ENCODE measurements around the gene CTSF. TPM values are rescaled to one million over a fixed set of nuclear protein-coding genes. Genes with fewer than 3 reads are reported as not detected.

CTSF gene
- polyA plus RNA-seq, 1 donor (not counting 4 experiments of a cell fraction or from before 2014, with no cell fraction given), result 3.2 TPM

GRCh38 chr11:66524304-66525040 is 43.9 kb downstream of the CTSF start:
- Histone ChIP-seq H3K4me2 (ENCODE audit: control insufficient read depth, extremely low read depth, insufficient read depth, low read depth, low read length) (no peak overlapping the region), H3K27ac (ENCODE audit: control insufficient read depth, insufficient read depth, low read length) (no peak overlapping the region), H3K9me1 (ENCODE audit: control insufficient read depth, extremely low read depth, insufficient read depth, low read length) (no peaks in the 10 kb centered on the region), H3K27me3 (ENCODE audit: control insufficient read depth, extremely low read depth, insufficient read depth, low read length) (no peaks in the 10 kb centered on the region), H3K9me3 (ENCODE audit: control insufficient read depth, low read depth, low read length) (no peaks in the 10 kb centered on the region), H3K9ac (ENCODE audit: control insufficient read depth, extremely low read depth, insufficient read depth, low read length) (no peak overlapping the region), H3K4me3 (ENCODE audit: control insufficient read depth in 2 of 3, extremely low read depth in 1 of 3, insufficient read depth in 2 of 3, low read depth in 1 of 3, low read length in 3 of 3) (no peak overlapping the region), H4K20me1 (ENCODE audit: control insufficient read depth, extremely low read depth, insufficient read depth, low read length) (no peaks in the 10 kb centered on the region), H3K4me1 (ENCODE audit: control insufficient read depth, extremely low read depth, insufficient read depth, low read length) (no peaks in the 10 kb centered on the region), H3K36me3 (ENCODE audit: control insufficient read depth in 2 of 2, extremely low read depth in 1 of 2, insufficient read depth in 2 of 2, low read length in 2 of 2) (peaks cover 10 to 18% of the 10 kb centered on the region in 2 experiments), H2AFZ (ENCODE audit: control insufficient read depth, low read length) (no peak overlapping the region), H3K79me2 (ENCODE audit: control insufficient read depth, insufficient read depth, low read length) (no peaks in the 10 kb centered on the region)
- FAIRE-seq (no peak), DNase-seq (ENCODE audit: low read depth, low spot score) (no peak)
- dilution Hi-C loops (cut with MboI; ENCODE audit: extremely low pct_ligation_motif_present, low sequenced_read_pairs), result no loop called here
- no peak for TF ChIP-seq CTCF (optimal IDR thresholded peaks at IDR 0.05 in 1 of 3, IDR thresholded peaks at IDR 0.05 in 1 of 3, conservative IDR thresholded peaks at IDR 0.05 in 1 of 3; ENCODE audit: extremely low read depth in 1 of 3, insufficient read depth in 2 of 3, low read length in 3 of 3)
- no peak for TF ChIP-seq EZH2 (IDR thresholded peaks at IDR 0.05; ENCODE audit: low read length)

- Histone ChIP-seq H3K9me1 (ENCODE audit: control insufficient read depth, extremely low read depth, insufficient read depth, low read length) (no peaks in the 10 kb centered on the region), H2AFZ (ENCODE audit: control insufficient read depth, low read length) (no peak overlapping the region), H3K4me3 (ENCODE audit: control insufficient read depth in 2 of 3, extremely low read depth in 1 of 3, insufficient read depth in 2 of 3, low read depth in 1 of 3, low read length in 3 of 3) (no peak overlapping the region), H3K9ac (ENCODE audit: control insufficient read depth, extremely low read depth, insufficient read depth, low read length) (no peak overlapping the region), H3K4me2 (ENCODE audit: control insufficient read depth, extremely low read depth, insufficient read depth, low read depth, low read length) (no peak overlapping the region), H4K20me1 (ENCODE audit: control insufficient read depth, extremely low read depth, insufficient read depth, low read length) (no peaks in the 10 kb centered on the region), H3K9me3 (ENCODE audit: control insufficient read depth, low read depth, low read length) (no peaks in the 10 kb centered on the region), H3K27ac (ENCODE audit: control insufficient read depth, insufficient read depth, low read length) (no peak overlapping the region), H3K79me2 (ENCODE audit: control insufficient read depth, insufficient read depth, low read length) (no peaks in the 10 kb centered on the region), H3K36me3 (ENCODE audit: control insufficient read depth in 2 of 2, extremely low read depth in 1 of 2, insufficient read depth in 2 of 2, low read length in 2 of 2) (peaks cover 12 to 17% of the 10 kb centered on the region in 2 experiments), H3K4me1 (ENCODE audit: control insufficient read depth, extremely low read depth, insufficient read depth, low read length) (no peaks in the 10 kb centered on the region), H3K27me3 (ENCODE audit: control insufficient read depth, extremely low read depth, insufficient read depth, low read length) (no peaks in the 10 kb centered on the region)
- FAIRE-seq (no peak), DNase-seq (ENCODE audit: low read depth, low spot score) (no peak)
- dilution Hi-C loops (cut with MboI; ENCODE audit: extremely low pct_ligation_motif_present, low sequenced_read_pairs), result no loop called here
- TF ChIP-seq CTCF (optimal IDR thresholded peaks at IDR 0.05 in 1 of 3, IDR thresholded peaks at IDR 0.05 in 1 of 3, conservative IDR thresholded peaks at IDR 0.05 in 1 of 3; ENCODE audit: extremely low read depth in 1 of 3, insufficient read depth in 2 of 3, low read length in 3 of 3), result no peak
- no peak for TF ChIP-seq EZH2 (IDR thresholded peaks at IDR 0.05; ENCODE audit: low read length)
These were observed 44.8 kb downstream of the CTSF start for GRCh38 chr11:66523611-66524010.

Small RNAs within 50 kb of the gene (small RNA-seq; reads per million reads assigned to genes)
- gene RNU4-39P (ENCODE audit: insufficient read length in 3 of 3, low read depth in 3 of 3, low replicate concordance in 1 of 3), result 0 to 0.25 (median 0) reads per million in 3 experiments

Other genes with a start within 250 kb of the CTSF start
- gene RIN1, start 232.2 kb downstream of the CTSF start, polyA plus RNA-seq, result 10.6 to 18.6 TPM (median 16.1 TPM) in 3 replicates
- gene BRMS1, start 223.5 kb downstream of the CTSF start, polyA plus RNA-seq, result 61.4 to 65.8 TPM (median 64.8 TPM) in 3 replicates
- 5.2 to 6.0 TPM (median 5.7 TPM) in 3 replicates for gene B4GAT1, start 221.0 kb downstream of the CTSF start, polyA plus RNA-seq
- gene SLC29A2, start 196.8 kb downstream of the CTSF start, polyA plus RNA-seq, result 1.3 to 2.7 TPM (median 1.7 TPM) in 3 replicates
- 0.03 TPM in 1 of 3 replicates, not detected in the others for gene NPAS4, start 147.6 kb downstream of the CTSF start, polyA plus RNA-seq
- 31.1 to 51.7 TPM (median 43.9 TPM) in 3 replicates for gene MRPL11, start 129.8 kb downstream of the CTSF start, polyA plus RNA-seq
- 2.1 to 3.2 TPM (median 2.8 TPM) in 3 replicates for gene PELI3, start 101.7 kb downstream of the CTSF start, polyA plus RNA-seq
- 57.9 to 75.1 TPM (median 64.5 TPM) in 3 replicates for gene DPP3, start 88.2 kb downstream of the CTSF start, polyA plus RNA-seq
- 11.7 to 14.6 TPM (median 14.6 TPM) in 3 replicates for gene BBS1, start 58.0 kb downstream of the CTSF start, polyA plus RNA-seq
- gene ZDHHC24, start 22.6 kb downstream of the CTSF start, polyA plus RNA-seq, result 4.8 to 8.2 TPM (median 5.9 TPM) in 3 replicates
- not detected in 3 replicates for gene ACTN3, start 21.7 kb downstream of the CTSF start, polyA plus RNA-seq
- gene CCDC87, start 24.5 kb upstream of the CTSF start, polyA plus RNA-seq, result 0.04 to 0.09 TPM (median 0.07 TPM) in 3 replicates
- gene CCS, start 24.6 kb upstream of the CTSF start, polyA plus RNA-seq, result 17.6 to 22.7 TPM (median 21.3 TPM) in 3 replicates
- gene RBM14, start 48.0 kb upstream of the CTSF start, polyA plus RNA-seq, result 10.5 to 23.8 TPM (median 16.6 TPM) in 3 replicates
- 153 to 190 TPM (median 171 TPM) in 3 replicates for gene RBM4, start 70.1 kb upstream of the CTSF start, polyA plus RNA-seq
- 17.2 to 20.9 TPM (median 17.9 TPM) in 3 replicates for gene RBM4B, start 109.3 kb upstream of the CTSF start, polyA plus RNA-seq
- 7.8 to 14.7 TPM (median 11.1 TPM) in 3 replicates for gene SPTBN2, start 160.6 kb upstream of the CTSF start, polyA plus RNA-seq